HepG2 (cell line): Measurements from ENCODE around the gene LONP1. TPM values are rescaled to one million over a fixed set of nuclear protein-coding genes. Genes with fewer than 3 reads are reported as not detected.

Experiments used
- BCL6 ChIP-seq: IDR thresholded peaks from 2 replicates; pipeline ENCODE4 v1.6.1; 2016; ENCODE audit warnings: missing genetic modification reagents, missing compliant biosample characterization
- FOXC1 ChIP-seq: sonication (generic); formaldehyde crosslinking; IDR thresholded peaks from 2 replicates; pipeline ENCODE4 v1.8.0; 2022; ENCODE audit warnings: mild to moderate bottlenecking, missing genetic modification reagents, borderline replicate concordance
- HNRNPK ChIP-seq: fragments of 200-400 bp; formaldehyde crosslinking; IDR thresholded peaks from 2 replicates; pipeline ENCODE4 v1.6.1; 2018; ENCODE audit warnings: low read length, low read depth, moderate library complexity, mild to moderate bottlenecking; ENCODE audit not compliant: poor library complexity, severe bottlenecking
- JUND ChIP-seq: sonication (generic); formaldehyde crosslinking; IDR thresholded peaks from 2 replicates; pipeline ENCODE4 v1.8.0; 2022; ENCODE audit warnings: mild to moderate bottlenecking, missing genetic modification reagents
- LCORL ChIP-seq, 2 experiments: fragments of 450-650 bp in 1 of 2; sonication (generic) in 1 of 2; formaldehyde crosslinking in 1 of 2; IDR thresholded peaks; 2 replicates each; pipeline versions ENCODE4 v1.5.0 to v1.6.1; 2017 to 2020; ENCODE audit warnings: antibody characterized with exemption in 1 of 2, missing genetic modification reagents in 1 of 2
- MIER3 ChIP-seq: IDR thresholded peaks from 2 replicates; pipeline ENCODE4 v1.6.1; 2016; ENCODE audit warnings: missing compliant biosample characterization, borderline replicate concordance
- RNF2 ChIP-seq: fragments of 450-650 bp; conservative IDR thresholded peaks from 2 replicates; pipeline ENCODE4 v1.6.1; 2016; ENCODE audit warnings: low read depth
- polyA plus RNA-seq, 8 experiments: library from polyadenylated mRNA; depleted of rRNA in 3 of 8; stranded (reverse) in 7 of 8; unstranded in 1 of 8; fragments of >200 nt; fragmentation: Illumina TruSeq in 4 of 8; extraction: Trizol in 4 of 8; gene quantifications; 2 replicates each; pipeline versions ENCODE4 v1.2.1 to v1.2.3, GENCODE V29; 2011 to 2016; ENCODE audit warnings: low read depth in 4 of 8, missing spikeins in 1 of 8, mixed read lengths in 1 of 8; ENCODE audit not compliant: insufficient read depth in 1 of 8
- total RNA-seq, 5 experiments: library from RNA; depleted of rRNA; stranded (reverse); fragments of >200 nt; fragmentation: Illumina TruSeq; extraction: Trizol; gene quantifications; 2 replicates each; pipeline ENCODE4 v1.2.3, GENCODE V29; 2016; ENCODE audit warnings: low read depth in 1 of 5
- TF ChIP-seq, protein P1 (sequence below): sonication (generic); formaldehyde crosslinking; IDR thresholded peaks from one replicate; pipeline ENCODE4 v1.5.1; 2020; ENCODE audit warnings: mild to moderate bottlenecking, missing genetic modification reagents; ENCODE audit errors: not compliant biosample characterization

The LONP1 gene
- total and polyA plus RNA-seq, 2 of the 13 experiments (the other 11 are each of a cell fraction or from before 2014, with no cell fraction given) = 59.5 to 76.8 TPM

DNA sequence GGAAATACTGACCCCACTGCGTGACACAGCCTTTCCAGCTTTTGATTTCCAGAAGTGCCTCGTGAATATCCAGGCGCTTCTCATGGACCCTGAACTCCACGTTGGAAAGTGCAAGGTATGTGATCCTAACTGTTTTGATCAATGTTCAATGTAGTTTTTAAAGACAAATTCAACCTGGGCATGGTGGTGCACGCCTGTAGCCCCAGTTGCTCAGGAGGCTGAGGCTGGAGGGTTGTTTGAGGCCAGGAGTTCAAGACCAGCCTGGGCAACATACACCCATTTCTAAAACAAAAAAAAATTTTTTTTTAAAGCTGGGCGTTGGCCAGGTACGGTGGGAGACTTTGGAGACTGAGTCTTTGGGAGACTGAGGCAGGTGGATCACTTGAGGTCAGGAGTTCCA lies 31.8 kb upstream of the LONP1 start (continued):
- no peak for TF ChIP-seq RNF2
- no peak for TF ChIP-seq JUND
- no peak for TF ChIP-seq BCL6 (CRISPR knock-in tag)
- TF ChIP-seq, protein P1, sequence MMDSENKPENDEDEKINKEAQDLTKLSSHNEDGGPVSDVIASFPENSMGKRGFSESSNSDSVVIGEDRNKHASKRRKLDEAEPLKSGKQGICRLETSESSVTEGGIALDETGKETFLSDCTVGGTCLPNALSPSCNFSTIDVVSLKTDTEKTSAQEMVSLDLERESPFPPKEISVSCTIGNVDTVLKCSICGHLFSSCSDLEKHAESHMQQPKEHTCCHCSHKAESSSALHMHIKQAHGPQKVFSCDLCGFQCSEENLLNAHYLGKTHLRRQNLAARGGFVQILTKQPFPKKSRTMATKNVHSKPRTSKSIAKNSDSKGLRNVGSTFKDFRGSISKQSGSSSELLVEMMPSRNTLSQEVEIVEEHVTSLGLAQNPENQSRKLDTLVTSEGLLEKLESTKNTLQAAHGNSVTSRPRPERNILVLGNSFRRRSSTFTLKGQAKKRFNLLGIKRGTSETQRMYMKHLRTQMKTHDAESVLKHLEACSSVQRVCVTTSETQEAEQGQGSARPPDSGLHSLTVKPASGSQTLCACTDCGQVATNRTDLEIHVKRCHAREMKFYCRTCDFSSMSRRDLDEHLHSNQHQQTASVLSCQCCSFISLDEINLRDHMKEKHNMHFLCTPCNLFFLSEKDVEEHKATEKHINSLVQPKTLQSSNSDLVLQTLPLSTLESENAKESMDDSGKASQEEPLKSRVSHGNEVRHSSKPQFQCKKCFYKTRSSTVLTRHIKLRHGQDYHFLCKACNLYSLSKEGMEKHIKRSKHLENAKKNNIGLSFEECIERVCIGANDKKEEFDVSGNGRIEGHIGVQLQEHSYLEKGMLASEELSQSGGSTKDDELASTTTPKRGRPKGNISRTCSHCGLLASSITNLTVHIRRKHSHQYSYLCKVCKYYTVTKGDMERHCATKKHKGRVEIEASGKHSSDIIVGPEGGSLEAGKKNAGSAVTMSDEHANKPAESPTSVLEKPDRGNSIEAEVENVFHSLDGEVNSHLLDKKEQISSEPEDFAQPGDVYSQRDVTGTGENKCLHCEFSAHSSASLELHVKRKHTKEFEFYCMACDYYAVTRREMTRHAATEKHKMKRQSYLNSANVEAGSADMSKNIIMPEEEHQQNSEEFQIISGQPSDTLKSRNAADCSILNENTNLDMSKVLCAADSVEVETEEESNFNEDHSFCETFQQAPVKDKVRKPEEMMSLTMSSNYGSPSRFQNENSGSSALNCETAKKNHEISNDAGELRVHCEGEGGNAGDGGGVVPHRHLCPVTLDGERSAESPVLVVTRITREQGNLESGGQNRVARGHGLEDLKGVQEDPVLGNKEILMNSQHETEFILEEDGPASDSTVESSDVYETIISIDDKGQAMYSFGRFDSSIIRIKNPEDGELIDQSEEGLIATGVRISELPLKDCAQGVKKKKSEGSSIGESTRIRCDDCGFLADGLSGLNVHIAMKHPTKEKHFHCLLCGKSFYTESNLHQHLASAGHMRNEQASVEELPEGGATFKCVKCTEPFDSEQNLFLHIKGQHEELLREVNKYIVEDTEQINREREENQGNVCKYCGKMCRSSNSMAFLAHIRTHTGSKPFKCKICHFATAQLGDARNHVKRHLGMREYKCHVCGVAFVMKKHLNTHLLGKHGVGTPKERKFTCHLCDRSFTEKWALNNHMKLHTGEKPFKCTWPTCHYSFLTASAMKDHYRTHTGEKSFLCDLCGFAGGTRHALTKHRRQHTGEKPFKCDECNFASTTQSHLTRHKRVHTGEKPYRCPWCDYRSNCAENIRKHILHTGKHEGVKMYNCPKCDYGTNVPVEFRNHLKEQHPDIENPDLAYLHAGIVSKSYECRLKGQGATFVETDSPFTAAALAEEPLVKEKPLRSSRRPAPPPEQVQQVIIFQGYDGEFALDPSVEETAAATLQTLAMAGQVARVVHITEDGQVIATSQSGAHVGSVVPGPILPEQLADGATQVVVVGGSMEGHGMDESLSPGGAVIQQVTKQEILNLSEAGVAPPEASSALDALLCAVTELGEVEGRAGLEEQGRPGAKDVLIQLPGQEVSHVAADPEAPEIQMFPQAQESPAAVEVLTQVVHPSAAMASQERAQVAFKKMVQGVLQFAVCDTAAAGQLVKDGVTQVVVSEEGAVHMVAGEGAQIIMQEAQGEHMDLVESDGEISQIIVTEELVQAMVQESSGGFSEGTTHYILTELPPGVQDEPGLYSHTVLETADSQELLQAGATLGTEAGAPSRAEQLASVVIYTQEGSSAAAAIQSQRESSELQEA = no peak
- no peak for TF ChIP-seq MIER3 (CRISPR knock-in tag)
- no peak for TF ChIP-seq HNRNPK
- TF ChIP-seq FOXC1 (CRISPR knock-in tag) = no peak
- TF ChIP-seq LCORL (IDR thresholded peaks at IDR 0.05) = no peak
- TF ChIP-seq LCORL (CRISPR knock-in tag; IDR thresholded peaks at IDR 0.05) = no peak
